RWPE2 (cell line): ENCODE data around the gene NPHP4.

ENCODE experiments used
- ATAC-seq: fragments of 200-7000 bp; cut with Tn5 transposase; 3 replicates; pipeline ENCODE4 v1.9.1; 2021; ENCODE audit warnings: low read depth
- DNase-seq: peaks from one replicate; pipeline ENCODE4 v3.0.0-alpha.2; 2020; ENCODE audit warnings: low spot score
- H3K27ac ChIP-seq: fragments of 450-650 bp; 2 replicates; pipeline ENCODE4 v1.5.1; 2017; ENCODE audit warnings: mild to moderate bottlenecking; ENCODE audit not compliant: poor library complexity, severe bottlenecking
- H3K27me3 ChIP-seq: fragments of 250-450 bp; sonication (Bioruptor Pico); 2 replicates; pipeline ENCODE4 v1.5.1; 2021; ENCODE audit warnings: mild to moderate bottlenecking, moderate library complexity; ENCODE audit not compliant: insufficient read depth, poor library complexity, severe bottlenecking
- H3K36me3 ChIP-seq: fragments of 250-450 bp; sonication (Bioruptor Pico); 2 replicates; pipeline ENCODE4 v1.5.1; 2020; ENCODE audit warnings: low read depth, mild to moderate bottlenecking, moderate library complexity
- H3K4me1 ChIP-seq: fragments of 250-450 bp; sonication (Bioruptor Pico); 2 replicates; pipeline ENCODE4 v1.5.1; 2021; ENCODE audit warnings: mild to moderate bottlenecking, moderate library complexity; ENCODE audit not compliant: insufficient read depth, poor library complexity, severe bottlenecking
- H3K4me3 ChIP-seq: fragments of 250-450 bp; sonication (Bioruptor Pico); 2 replicates; pipeline ENCODE4 v1.5.1; 2021; ENCODE audit warnings: mild to moderate bottlenecking, moderate library complexity; ENCODE audit not compliant: severe bottlenecking
- H3K9me3 ChIP-seq: fragments of 250-450 bp; sonication (Bioruptor Pico); 2 replicates; pipeline ENCODE4 v1.5.1; 2021; ENCODE audit warnings: mild to moderate bottlenecking, moderate library complexity; ENCODE audit not compliant: severe bottlenecking
- CTCF ChIP-seq: fragments of 450-650 bp; IDR thresholded peaks from one replicate; pipeline ENCODE4 v1.5.1; 2017; ENCODE audit warnings: mild to moderate bottlenecking, moderate library complexity; ENCODE audit not compliant: poor library complexity, severe bottlenecking

NPHP4 gene

GRCh38 chr1:5947071-5947821 is 45.0 kb downstream of the NPHP4 start:
- DNase-seq (no peak), ATAC-seq (no peak)
- no peak overlapping the region for H3K4me3 ChIP-seq
- H3K9me3 ChIP-seq = no peaks in the 10 kb centered on the region
- no peak for TF ChIP-seq CTCF
- no peaks in the 10 kb centered on the region for H3K4me1 ChIP-seq
- peaks cover 17% of the 10 kb centered on the region for H3K36me3 ChIP-seq
- no peaks in the 10 kb centered on the region for H3K27me3 ChIP-seq
- no peak overlapping the region for H3K27ac ChIP-seq

- H3K27me3 ChIP-seq = no peaks in the 10 kb centered on the region
- no peaks in the 10 kb centered on the region for H3K4me1 ChIP-seq
- DNase-seq (no peak), ATAC-seq (no peak)
- peaks cover 17% of the 10 kb centered on the region for H3K36me3 ChIP-seq
- no peak overlapping the region for H3K4me3 ChIP-seq
- no peak overlapping the region for H3K27ac ChIP-seq
- no peaks in the 10 kb centered on the region for H3K9me3 ChIP-seq
- TF ChIP-seq CTCF = no peak
Observed at GRCh38 chr1:5945445-5945844, 46.8 kb downstream of the NPHP4 start.

- Histone ChIP-seq H3K27me3 (no peaks in the 10 kb centered on the region), H3K4me1 (no peaks in the 10 kb centered on the region), H3K27ac (no peak overlapping the region), H3K36me3 (peaks cover 17% of the 10 kb centered on the region), H3K9me3 (no peaks in the 10 kb centered on the region), H3K4me3 (no peak overlapping the region)
- ATAC-seq (no peak), DNase-seq (no peak)
- TF ChIP-seq CTCF = no peak
Observed at GRCh38 chr1:5944843-5945167, 47.4 kb downstream of the NPHP4 start.

GRCh38 chr1:5944154-5944842 is 47.9 kb downstream of the NPHP4 start:
- Histone ChIP-seq H3K36me3 (peaks cover 17% of the 10 kb centered on the region), H3K27me3 (no peaks in the 10 kb centered on the region)

More at GRCh38 chr1:5944154-5944842, 47.9 kb downstream of the NPHP4 start:
- Histone ChIP-seq H3K27ac (no peak overlapping the region), H3K4me3 (no peak overlapping the region), H3K9me3 (no peaks in the 10 kb centered on the region), H3K4me1 (no peaks in the 10 kb centered on the region)
- ATAC-seq = no peak
- DNase-seq = no peak
- TF ChIP-seq CTCF = no peak
